ENCODE measurements around the gene SLC6A8. TPM values are rescaled to one million over a fixed set of nuclear protein-coding genes. Genes with fewer than 3 reads are reported as not detected.

Gene SLC6A8
- total and polyA plus RNA-seq, 7 experiments from 2014 or later, result 0.10 to 2.6 (median 0.74) TPM; not detected in 1

DNA sequence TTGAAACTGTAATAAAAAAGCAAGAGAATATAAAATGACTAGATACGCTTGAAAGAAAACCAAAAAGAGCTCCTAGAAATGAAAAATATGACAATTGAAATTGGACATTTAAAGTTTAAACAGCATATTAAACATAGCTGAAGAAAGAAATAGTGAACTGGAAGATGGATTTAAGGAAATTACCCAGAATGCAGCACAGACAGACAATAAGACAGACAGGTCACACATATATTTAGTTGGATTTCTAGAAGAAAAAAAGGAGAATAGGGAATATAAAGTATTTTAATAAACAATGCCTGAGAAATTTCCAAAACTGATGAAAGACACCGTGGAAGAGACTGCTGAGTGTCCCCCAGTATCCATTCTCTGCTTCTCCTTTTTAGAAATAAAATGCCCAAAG, 34.2 kb upstream of the SLC6A8 start:
- intact Hi-C loops (cut with micrococcal nuclease), result no loop called here

DNA sequence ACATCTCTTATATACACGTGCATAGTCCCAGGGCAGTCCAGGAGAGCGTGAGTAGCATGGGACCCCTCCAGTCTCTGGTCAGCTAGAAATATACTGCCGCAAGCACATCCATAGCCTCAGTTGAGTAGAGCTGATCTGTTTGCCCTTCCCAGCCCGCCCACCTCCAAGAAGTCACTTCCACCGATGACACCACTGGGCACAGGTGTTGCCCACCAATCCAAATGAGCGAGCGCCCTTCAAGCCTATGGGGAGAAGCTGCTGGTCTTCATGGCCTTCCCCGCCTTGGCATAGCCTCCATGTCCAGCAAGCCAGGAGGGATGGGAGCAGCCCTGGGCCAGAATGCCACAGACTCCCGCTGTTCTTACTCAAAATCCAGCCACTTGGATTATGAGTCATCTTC, 30.6 kb upstream of the SLC6A8 start:
- H3K4me3 Mint-ChIP-seq, result no peak overlapping the region
- no peaks in the 10 kb centered on the region for H3K36me3 Mint-ChIP-seq
- POLR2A ChIA-PET, result no interaction called here
- H3K4me1 Mint-ChIP-seq, result peaks cover 0 to 4% (median 0%) of the 10 kb centered on the region in 7 donors
- no peak for ATAC-seq
- H3K27ac Mint-ChIP-seq, result no peak overlapping the region
- H3K27me3 Mint-ChIP-seq, result peaks cover 0 to 24% (median 6%) of the 10 kb centered on the region in 5 donors
- no peak overlapping the region for H3K27ac ChIP-seq (ENCODE audit: low read depth, low read length)
- H3K4me1 ChIP-seq (ENCODE audit: control insufficient read depth in 2 of 2, insufficient read depth in 2 of 2, low read length in 2 of 2), result no peaks in the 10 kb centered on the region
- no peaks in the 10 kb centered on the region for H3K9me3 ChIP-seq (ENCODE audit: control insufficient read depth in 2 of 3, low read length in 3 of 3)
- no peak overlapping the region for H3K4me3 ChIP-seq (ENCODE audit: low read length)
- peaks cover 0 to 9% (median 0%) of the 10 kb centered on the region in 11 donors for H3K9me3 Mint-ChIP-seq
- intact Hi-C loops (cut with micrococcal nuclease), result no loop called here
- CTCF ChIA-PET, result interaction anchor here (1.0 to 1.6 kb wide), 3 partner anchors 10 to 103 kb away, joined by 3 to 4 read pairs (median 3); no protein-coding TSS in a partner anchor
- DNase-seq, result no peak
- no peaks in the 10 kb centered on the region for H3K27me3 ChIP-seq (ENCODE audit: control insufficient read depth in 2 of 2, insufficient read depth in 2 of 2, low read length in 2 of 2)
- H3K36me3 ChIP-seq (ENCODE audit: control insufficient read depth in 2 of 3, insufficient read depth in 3 of 3, low read length in 3 of 3), result no peaks in the 10 kb centered on the region

More for the DNA sequence above, 34.2 kb upstream of the SLC6A8 start:
- no peak for DNase-seq
- ChIA-PET CTCF (interaction anchor here (0.6 to 1.2 kb wide), 4 partner anchors 9 to 99 kb away, joined by 3 to 4 read pairs (median 3); no protein-coding TSS in a partner anchor), POLR2A (no interaction called here)
- no peak for ATAC-seq
- Mint-ChIP-seq H3K4me1 (no peaks in the 10 kb centered on the region), H3K27me3 (peaks cover 0 to 10% (median 0%) of the 10 kb centered on the region in 5 donors), H3K36me3 (no peaks in the 10 kb centered on the region), H3K27ac (no peak overlapping the region), H3K9me3 (peaks cover 0 to 9% (median 0%) of the 10 kb centered on the region in 11 donors), H3K4me3 (no peak overlapping the region)
- no peak overlapping the region for H3K27ac ChIP-seq (ENCODE audit: low read depth, low read length)
- no peak overlapping the region for H3K4me3 ChIP-seq (ENCODE audit: low read length)
- no peaks in the 10 kb centered on the region for H3K36me3 ChIP-seq (ENCODE audit: control insufficient read depth in 2 of 3, insufficient read depth in 3 of 3, low read length in 3 of 3)
- no peaks in the 10 kb centered on the region for H3K27me3 ChIP-seq (ENCODE audit: control insufficient read depth in 2 of 2, insufficient read depth in 2 of 2, low read length in 2 of 2)
- H3K9me3 ChIP-seq (ENCODE audit: control insufficient read depth in 2 of 3, low read length in 3 of 3), result no peaks in the 10 kb centered on the region
- H3K4me1 ChIP-seq (ENCODE audit: control insufficient read depth in 2 of 2, insufficient read depth in 2 of 2, low read length in 2 of 2), result no peaks in the 10 kb centered on the region

DNA sequence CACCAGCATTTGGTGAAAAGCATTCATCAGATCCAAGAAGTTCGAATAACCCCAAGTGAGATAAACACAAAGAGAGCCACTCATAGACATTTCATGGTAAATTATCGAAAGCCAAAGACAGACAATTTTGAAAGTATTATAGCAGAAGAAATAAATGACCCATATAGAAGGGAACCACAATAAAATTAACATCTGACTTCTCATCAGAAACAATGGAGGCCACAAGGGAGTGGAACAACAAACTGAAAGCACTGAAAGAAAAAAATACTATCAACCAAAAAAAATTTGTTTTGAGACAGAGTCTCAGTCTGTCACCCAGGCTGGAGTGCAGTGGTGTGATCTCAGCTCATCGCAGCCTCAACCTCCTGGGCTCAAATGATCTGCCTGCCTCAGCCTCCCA, 28.5 kb upstream of the SLC6A8 start:
- H3K27ac ChIP-seq (ENCODE audit: low read depth, low read length), result no peak overlapping the region
- POLR2A ChIA-PET, result no interaction called here
- CTCF ChIA-PET, result interaction anchor here (2.1 kb wide), 1 partner anchor 50 kb away, joined by 6 read pairs; no protein-coding TSS in a partner anchor
- H3K4me1 ChIP-seq (ENCODE audit: control insufficient read depth in 2 of 2, insufficient read depth in 2 of 2, low read length in 2 of 2), result no peaks in the 10 kb centered on the region
- no peaks in the 10 kb centered on the region for H3K36me3 Mint-ChIP-seq
- ATAC-seq (no peak), DNase-seq (no peak)
- H3K4me3 Mint-ChIP-seq, result no peak overlapping the region
- H3K9me3 ChIP-seq (ENCODE audit: control insufficient read depth in 2 of 3, low read length in 3 of 3), result no peaks in the 10 kb centered on the region
- peaks cover 0 to 2% (median 0%) of the 10 kb centered on the region in 11 donors for H3K9me3 Mint-ChIP-seq
- no peak overlapping the region for H3K27ac Mint-ChIP-seq
- H3K4me1 Mint-ChIP-seq, result peaks cover 0 to 6% (median 0%) of the 10 kb centered on the region in 7 donors
- no peaks in the 10 kb centered on the region for H3K27me3 ChIP-seq (ENCODE audit: control insufficient read depth in 2 of 2, insufficient read depth in 2 of 2, low read length in 2 of 2)
- H3K4me3 ChIP-seq (ENCODE audit: low read length), result no peak overlapping the region
- intact Hi-C loops (cut with micrococcal nuclease), result no loop called here
- H3K27me3 Mint-ChIP-seq, result peaks cover 0 to 32% (median 6%) of the 10 kb centered on the region in 5 donors
- H3K36me3 ChIP-seq (ENCODE audit: control insufficient read depth in 2 of 3, insufficient read depth in 3 of 3, low read length in 3 of 3), result no peaks in the 10 kb centered on the region

GRCh38 chrX:153662266-153662665, 25.5 kb upstream of the SLC6A8 start:
- no peak overlapping the region for H3K27ac Mint-ChIP-seq
- DNase-seq (peak in 8 of 9 donors; percentile 26 to 58 (median 52)), ATAC-seq (no peak)
- H3K9me3 Mint-ChIP-seq, result peaks cover 0 to 6% (median 0%) of the 10 kb centered on the region in 11 donors
- Histone ChIP-seq H3K4me1 (ENCODE audit: control insufficient read depth in 2 of 2, insufficient read depth in 2 of 2, low read length in 2 of 2) (no peaks in the 10 kb centered on the region), H3K27me3 (ENCODE audit: control insufficient read depth in 2 of 2, insufficient read depth in 2 of 2, low read length in 2 of 2) (no peaks in the 10 kb centered on the region), H3K36me3 (ENCODE audit: control insufficient read depth in 2 of 3, insufficient read depth in 3 of 3, low read length in 3 of 3) (no peaks in the 10 kb centered on the region), H3K27ac (ENCODE audit: low read depth, low read length) (no peak overlapping the region), H3K9me3 (ENCODE audit: control insufficient read depth in 2 of 3, low read length in 3 of 3) (no peaks in the 10 kb centered on the region), H3K4me3 (ENCODE audit: low read length) (no peak overlapping the region)
- POLR2A ChIA-PET, result interaction anchor here (0.7 kb wide), 1 partner anchor 53 kb away, joined by 3 read pairs; no protein-coding TSS in a partner anchor
- CTCF ChIA-PET, result interaction anchor here (0.6 to 1.7 kb wide), 6 partner anchors 53 to 747 kb away, joined by 3 to 6 read pairs (median 4); no protein-coding TSS in a partner anchor
- intact Hi-C loops (cut with micrococcal nuclease), result loop anchor here in 1 of 2 donors (1.0 kb wide), 3 partner anchors 52 to 703 kb away; no protein-coding TSS in a partner anchor
- peaks cover 0 to 6% (median 0%) of the 10 kb centered on the region in 7 donors for H3K4me1 Mint-ChIP-seq
- no peaks in the 10 kb centered on the region for H3K36me3 Mint-ChIP-seq
- peaks cover 0 to 46% (median 6%) of the 10 kb centered on the region in 5 donors for H3K27me3 Mint-ChIP-seq
- H3K4me3 Mint-ChIP-seq, result peak overlapping the region in 9 of 10 donors; percentile 42 to 73 (median 55)

GRCh38 chrX:153665726-153666306, 21.9 kb upstream of the SLC6A8 start:
- no peaks in the 10 kb centered on the region for H3K36me3 Mint-ChIP-seq
- peak overlapping the region in 1 of 9 donors; percentile 72 for H3K27ac Mint-ChIP-seq
- ChIA-PET POLR2A (no interaction called here), CTCF (interaction anchor here (1.4 to 4.2 kb wide), 3 partner anchors 111 to 724 kb away, joined by 5 to 27 read pairs (median 5); no protein-coding TSS in a partner anchor)
- DNase-seq, result no peak
- intact Hi-C loops (cut with micrococcal nuclease), result loop anchor here in 1 of 2 donors (5.0 kb wide), 1 partner anchor 724 kb away; no protein-coding TSS in a partner anchor
- H3K4me1 Mint-ChIP-seq, result peaks cover 7 to 14% (median 8%) of the 10 kb centered on the region in 7 donors
- H3K9me3 Mint-ChIP-seq, result peaks cover 0 to 6% (median 0%) of the 10 kb centered on the region in 11 donors
- no peak overlapping the region for H3K4me3 ChIP-seq (ENCODE audit: low read length)
- no peak overlapping the region for H3K27ac ChIP-seq (ENCODE audit: low read depth, low read length)
- no peak overlapping the region for H3K4me3 Mint-ChIP-seq
- ATAC-seq, result no peak
- H3K36me3 ChIP-seq (ENCODE audit: control insufficient read depth in 2 of 3, insufficient read depth in 3 of 3, low read length in 3 of 3), result no peaks in the 10 kb centered on the region
- no peaks in the 10 kb centered on the region for H3K9me3 ChIP-seq (ENCODE audit: control insufficient read depth in 2 of 3, low read length in 3 of 3)
- no peaks in the 10 kb centered on the region for H3K4me1 ChIP-seq (ENCODE audit: control insufficient read depth in 2 of 2, insufficient read depth in 2 of 2, low read length in 2 of 2)
- no peaks in the 10 kb centered on the region for H3K27me3 ChIP-seq (ENCODE audit: control insufficient read depth in 2 of 2, insufficient read depth in 2 of 2, low read length in 2 of 2)
- peaks cover 0 to 36% (median 11%) of the 10 kb centered on the region in 5 donors for H3K27me3 Mint-ChIP-seq

DNA sequence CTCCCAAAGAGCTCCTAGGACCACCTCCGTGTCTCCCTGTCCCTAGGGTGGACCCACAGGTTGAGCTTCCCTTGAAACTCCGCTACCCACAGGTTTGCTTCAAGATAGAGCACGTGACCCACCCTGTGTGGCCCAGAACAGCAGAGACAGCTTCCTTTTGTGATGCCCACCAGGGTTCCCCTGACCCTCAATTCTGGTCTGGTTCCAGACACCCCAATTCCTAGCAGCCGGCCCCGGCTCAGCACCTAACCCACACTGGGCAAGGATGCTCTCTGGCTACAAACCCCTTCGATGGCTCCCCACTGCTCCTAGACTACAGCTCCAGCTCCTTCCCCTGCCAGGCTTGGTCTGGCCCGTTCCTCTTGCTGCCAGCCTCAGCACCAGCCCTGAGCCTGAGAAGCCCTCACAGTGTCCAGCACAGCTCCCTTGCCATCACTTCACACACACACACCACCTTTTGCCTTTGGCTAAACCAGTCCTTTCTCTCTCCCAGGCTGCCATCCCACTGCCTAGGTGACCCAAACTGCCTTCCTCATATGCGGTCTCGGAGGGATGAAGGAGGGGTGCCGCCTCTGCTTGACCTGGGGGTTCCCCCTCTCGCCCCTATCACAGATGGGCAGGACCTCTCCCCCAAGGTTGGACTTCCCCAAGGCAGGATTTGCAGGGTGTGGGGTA, 20.3 kb upstream of the SLC6A8 start:
- ATAC-seq, result peak; percentile 12
- no peaks in the 10 kb centered on the region for H3K27me3 ChIP-seq (ENCODE audit: control insufficient read depth in 2 of 2, insufficient read depth in 2 of 2, low read length in 2 of 2)
- Mint-ChIP-seq H3K27me3 (peaks cover 0 to 26% (median 7%) of the 10 kb centered on the region in 5 donors), H3K9me3 (peaks cover 0 to 4% (median 0%) of the 10 kb centered on the region in 11 donors), H3K4me1 (peaks cover 5 to 8% (median 7%) of the 10 kb centered on the region in 7 donors), H3K27ac (peak overlapping the region in 2 of 9 donors; percentile 2 to 31), H3K4me3 (peak overlapping the region; percentile 53 to 82 (median 74)), H3K36me3 (no peaks in the 10 kb centered on the region)
- H3K4me1 ChIP-seq (ENCODE audit: control insufficient read depth in 2 of 2, insufficient read depth in 2 of 2, low read length in 2 of 2), result no peaks in the 10 kb centered on the region
- H3K4me3 ChIP-seq (ENCODE audit: low read length), result no peak overlapping the region
- no peak overlapping the region for H3K27ac ChIP-seq (ENCODE audit: low read depth, low read length)
- H3K36me3 ChIP-seq (ENCODE audit: control insufficient read depth in 2 of 3, insufficient read depth in 3 of 3, low read length in 3 of 3), result no peaks in the 10 kb centered on the region
- intact Hi-C loops (cut with micrococcal nuclease), result loop anchor here in 1 of 2 donors (1.0 to 5.0 kb wide), 2 partner anchors 113 to 725 kb away; no protein-coding TSS in a partner anchor
- POLR2A ChIA-PET, result interaction anchor here (1.1 kb wide), 1 partner anchor 128 kb away, joined by 3 read pairs; no protein-coding TSS in a partner anchor
- CTCF ChIA-PET, result interaction anchor here (0.6 to 4.2 kb wide), 13 partner anchors 10 to 725 kb away, joined by 3 to 27 read pairs (median 4); no protein-coding TSS in a partner anchor
- DNase-seq, result no peak
- H3K9me3 ChIP-seq (ENCODE audit: control insufficient read depth in 2 of 3, low read length in 3 of 3), result no peaks in the 10 kb centered on the region
